Measurements from ENCODE around the gene SHROOM4. TPM values are rescaled to one million over a fixed set of nuclear protein-coding genes. Genes with fewer than 3 reads are reported as not detected.

Gene SHROOM4
- total and polyA plus RNA-seq, 9 of the 15 experiments (the other 6 are each of a cell fraction or from before 2014, with no cell fraction given) = not detected

GRCh38 chrX:50801135-50801534 is 12.9 kb downstream of the SHROOM4 start:
- no peaks in the 10 kb centered on the region for H3K27me3 ChIP-seq (ENCODE audit: control insufficient read depth in 2 of 2, insufficient read depth in 2 of 2, low read length in 2 of 2)
- in situ Hi-C loops (cut with MboI) = no loop called here
- intact Hi-C loops (cut with micrococcal nuclease) = no loop called here
- H4K20me1 ChIP-seq (replicated peaks; ENCODE audit: control insufficient read depth, insufficient read depth, low read length) = no peaks in the 10 kb centered on the region
- no peak for ATAC-seq
- H3K36me3 ChIP-seq (ENCODE audit: control insufficient read depth, insufficient read depth, low read length) = no peaks in the 10 kb centered on the region
- WGBS (ENCODE audit: insufficient coverage, low coverage, missing lambda C conversion rate) = no CpG with 5 or more reads among the region's 2 CpGs
- H2AFZ ChIP-seq (ENCODE audit: low read depth, low read length) = no peak overlapping the region
- ChIA-PET POLR2A (interaction anchor here (0.7 kb wide), 1 partner anchor 99 kb away, joined by 4 read pairs; no protein-coding TSS in a partner anchor), CTCF (ENCODE audit: low intra/inter-chr PET ratio) (no interaction called here)
- DNase-seq (ENCODE audit: extremely low read depth in 1 of 4, low spot score in 3 of 4) = no peak
- no peak overlapping the region for H3K4me2 ChIP-seq (ENCODE audit: insufficient read depth, low read length)
- H3K4me1 ChIP-seq (replicated peaks in 1 of 2; ENCODE audit: control insufficient read depth in 2 of 2, insufficient read depth in 2 of 2, low read length in 2 of 2) = no peaks in the 10 kb centered on the region
- H3K9me1 ChIP-seq (ENCODE audit: control insufficient read depth, insufficient read depth, low read length) = no peaks in the 10 kb centered on the region
- BruUV-seq (replicated peaks) = no TSS peak
- H3K9ac ChIP-seq (ENCODE audit: insufficient read depth in 1 of 2, low read depth in 2 of 2, low read length in 2 of 2) = no peak overlapping the region
- no peaks in the 10 kb centered on the region for H3K79me2 ChIP-seq (ENCODE audit: control insufficient read depth, insufficient read depth, low read length)
- FAIRE-seq = no peak
- H3K4me3 ChIP-seq = no peak overlapping the region
- H3K9me3 ChIP-seq (replicated peaks; ENCODE audit: control insufficient read depth, insufficient read depth, low read depth, low read length) = no peaks in the 10 kb centered on the region
- H3K27ac ChIP-seq (ENCODE audit: extremely low read depth, low read depth, low read length) = no peak overlapping the region
- TF ChIP-seq CHAMP1 (IDR thresholded peaks at IDR 0.05) = no peak
- no peak for TF ChIP-seq ZBED1 (IDR thresholded peaks at IDR 0.05)
- TF ChIP-seq HNRNPK (IDR thresholded peaks at IDR 0.05; ENCODE audit: low read depth, low read length, poor library complexity, severe bottlenecking) = no peak
- TF ChIP-seq ZBTB43 (CRISPR knock-in tag; IDR thresholded peaks at IDR 0.05) = no peak
- no peak for TF ChIP-seq ZNF143 (CRISPR knock-in tag; IDR thresholded peaks at IDR 0.05)
- no peak for TF ChIP-seq KDM1A (IDR thresholded peaks at IDR 0.05)
- no peak for TF ChIP-seq GTF2F1 (IDR thresholded peaks at IDR 0.05; ENCODE audit: low read depth, low read length)
- TF ChIP-seq LEF1 (IDR thresholded peaks at IDR 0.05) = no peak
- no peak for TF ChIP-seq ZNF407 (IDR thresholded peaks at IDR 0.05; ENCODE audit: low read depth)

Measured in K562 (cell line).